K562 (cell line): Measurements from ENCODE around the gene FCRL6. TPM values are rescaled to one million over a fixed set of nuclear protein-coding genes. Genes with fewer than 3 reads are reported as not detected.

ENCODE experiments used
- ATF3 ChIP-seq, 2 experiments: fragments of 450-650 bp in 1 of 2; sonication (generic) in 1 of 2; formaldehyde crosslinking in 1 of 2; IDR thresholded peaks in 1 of 2; conservative IDR thresholded peaks in 1 of 2; 2 replicates each; pipeline versions ENCODE4 v1.6.1 to v1.8.1; 2016 to 2023; ENCODE audit warnings: mild to moderate bottlenecking in 2 of 2, moderate library complexity in 2 of 2, inconsistent platforms in 1 of 2, missing genetic modification reagents in 1 of 2
- BHLHE40 ChIP-seq: IDR thresholded peaks from 2 replicates; pipeline ENCODE4 v1.6.1; 2011; ENCODE audit warnings: low read length, improper control_type of control experiment
- C11orf30 ChIP-seq: fragments of 450-650 bp; IDR thresholded peaks from 2 replicates; pipeline ENCODE4 v1.6.1; 2016; ENCODE audit warnings: low read depth, mild to moderate bottlenecking
- FOSL1 ChIP-seq: fragments of 200-800 bp; sonication (Bioruptor generic); conservative IDR thresholded peaks from 2 replicates; pipeline ENCODE4 v1.6.1; 2016; ENCODE audit warnings: missing genetic modification characterization, missing compliant biosample characterization
- MAFF ChIP-seq: IDR thresholded peaks from 2 replicates; pipeline ENCODE4 v1.6.1; 2012; ENCODE audit warnings: low read length, improper control_type of control experiment
- MEIS2 ChIP-seq: fragments of 450-650 bp; IDR thresholded peaks from 2 replicates; pipeline ENCODE4 v1.6.1; 2014; ENCODE audit warnings: mild to moderate bottlenecking; ENCODE audit not compliant: partially characterized antibody
- MGA ChIP-seq: fragments of 450-650 bp; IDR thresholded peaks from 2 replicates; pipeline ENCODE4 v1.6.1; 2016; ENCODE audit warnings: mild to moderate bottlenecking, moderate library complexity
- POLR3G ChIP-seq: IDR thresholded peaks from 2 replicates; pipeline ENCODE4 v1.6.1; 2011; ENCODE audit not compliant: insufficient read length, insufficient replicate concordance; ENCODE audit errors: extremely low read depth
- SMARCA4 ChIP-seq: fragments of 450-650 bp; IDR thresholded peaks from 2 replicates; pipeline ENCODE4 v1.6.1; 2016
- TEAD4 ChIP-seq, 2 experiments: sonication (generic) in 1 of 2; formaldehyde crosslinking in 1 of 2; IDR thresholded peaks; 2 replicates each; pipeline versions ENCODE4 v1.6.1 to v1.8.0; 2012 to 2022; ENCODE audit warnings: borderline replicate concordance in 1 of 2, inconsistent platforms in 1 of 2, low read length in 1 of 2, mild to moderate bottlenecking in 1 of 2, missing genetic modification reagents in 1 of 2
- ZNF184 ChIP-seq: sonication (generic); formaldehyde crosslinking; IDR thresholded peaks from 2 replicates; pipeline ENCODE4 v1.5.0; 2020; ENCODE audit warnings: missing genetic modification reagents
- ZNF551 ChIP-seq: fragments of 250-450 bp; sonication (Bioruptor Pico); IDR thresholded peaks from 2 replicates; pipeline ENCODE4 v1.5.0; 2021; ENCODE audit warnings: mild to moderate bottlenecking, moderate library complexity
- polyA plus RNA-seq, 8 experiments: library from polyadenylated mRNA; depleted of rRNA in 4 of 8; stranded (reverse) in 5 of 8; unstranded in 3 of 8; fragments of >200 nt; fragmentation: Nextera tagmentation in 2 of 8; fragmentation: Illumina TruSeq in 1 of 8; extraction: Ambion mirVana in 2 of 8; extraction: Trizol in 1 of 8; gene quantifications; 2 replicates each; pipeline versions ENCODE4 v1.2.1 to v1.2.3, GENCODE V29; 2011 to 2014; ENCODE audit warnings: inconsistent platforms in 1 of 8, missing spikeins in 1 of 8
- total RNA-seq, 7 experiments: library from RNA; depleted of rRNA in 6 of 7; stranded (reverse); fragments of >200 nt in 6 of 7; fragmentation: Illumina TruSeq in 2 of 7; extraction: Trizol in 2 of 7; gene quantifications; 2 replicates each; pipeline versions ENCODE4 v1.2.1 to v1.2.3, GENCODE V29; 2011 to 2021; ENCODE audit warnings: low replicate concordance in 1 of 7

FCRL6 gene
- total and polyA plus RNA-seq, 9 of the 15 experiments (the other 6 are each of a cell fraction or from before 2014, with no cell fraction given), result not detected

DNA sequence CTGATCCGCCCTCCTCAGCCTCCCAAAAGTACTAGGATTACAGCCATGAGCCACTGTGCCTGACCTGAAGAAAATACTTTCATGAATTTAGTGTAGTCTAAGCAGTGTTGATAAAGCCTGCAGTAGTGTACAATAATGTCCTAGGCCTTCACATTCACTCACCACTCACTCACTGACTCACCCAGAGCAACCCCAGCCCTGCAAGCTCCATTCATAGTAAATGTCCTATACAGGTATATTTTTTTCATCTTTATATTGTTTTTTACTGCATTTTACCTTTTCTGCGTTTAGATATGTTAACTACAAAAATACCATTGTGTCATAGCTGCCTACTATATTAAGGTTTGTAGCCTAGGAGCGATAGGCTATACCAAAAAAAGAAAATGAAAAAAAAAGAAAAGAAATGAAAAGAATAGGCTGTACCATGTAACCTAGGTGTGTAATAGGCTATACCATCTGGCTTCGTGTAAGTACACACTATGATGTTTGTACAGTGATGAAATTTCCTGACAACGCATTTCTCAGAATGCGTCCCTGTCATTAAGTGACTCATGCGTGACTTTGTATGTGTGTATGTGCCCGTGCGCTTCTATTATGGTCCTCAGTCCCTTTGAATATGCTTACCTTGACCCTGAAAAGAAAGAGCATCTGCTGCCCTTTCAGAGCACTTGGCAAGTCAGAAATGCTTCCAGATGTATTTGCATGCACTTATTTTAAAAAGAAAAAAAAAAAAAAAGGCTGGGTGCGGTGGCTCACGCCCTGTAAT, 15.3 kb downstream of the FCRL6 start (continued):
- TF ChIP-seq MGA (0 out of 2 replicates have a peak, but pooled peaks have one; percentile 24), MEIS2 (peak; percentile 69), FOSL1 (peak; percentile 96), ZNF551 (CRISPR knock-in tag) (no peak), MAFF (peak; percentile 69; the same call in 1 of the 2 replicates), ATF3 (IDR thresholded peaks at IDR 0.05) (peak; percentile 97), ATF3 (CRISPR knock-in tag; conservative IDR thresholded peaks at IDR 0.05) (0 out of 2 replicates have a peak, but pooled peaks have one; percentile 30), SMARCA4 (peak; percentile 86), POLR3G (no peak), TEAD4 (IDR thresholded peaks at IDR 0.05; ENCODE audit: low read length) (peak; percentile 30; the same call in 1 of the 2 replicates), TEAD4 (CRISPR knock-in tag; IDR thresholded peaks at IDR 0.05; ENCODE audit: borderline replicate concordance) (no peak), C11orf30 (peak; percentile 96), BHLHE40 (peak; percentile 83), ZNF184 (CRISPR knock-in tag) (no peak)
